GM12878 (cell line): ENCODE measurements around the gene PPP3CB. TPM values are rescaled to one million over a fixed set of nuclear protein-coding genes. Genes with fewer than 3 reads are reported as not detected.

Experiments
- ATF2 ChIP-seq: IDR thresholded peaks from 2 replicates; pipeline ENCODE4 v1.6.1; 2012; ENCODE audit warnings: low read length, inconsistent platforms
- EZH2 ChIP-seq: IDR thresholded peaks from 2 replicates; pipeline ENCODE4 v1.6.1; 2012; ENCODE audit warnings: low read depth, mild to moderate bottlenecking, control low read depth, inconsistent platforms, low read length, borderline replicate concordance; ENCODE audit not compliant: control insufficient read depth
- HDGF ChIP-seq: fragments of 450-650 bp; IDR thresholded peaks from 2 replicates; pipeline ENCODE4 v1.6.1; 2016; ENCODE audit warnings: antibody characterized with exemption
- JUNB ChIP-seq: IDR thresholded peaks from 2 replicates; pipeline ENCODE4 v1.6.1; 2016; ENCODE audit warnings: antibody characterized with exemption, mild to moderate bottlenecking
- JUND ChIP-seq: IDR thresholded peaks from 2 replicates; pipeline ENCODE4 v1.6.1; 2012; ENCODE audit warnings: low read depth, mild to moderate bottlenecking, low read length, improper control_type of control experiment, moderate library complexity
- MEF2A ChIP-seq: IDR thresholded peaks from 2 replicates; pipeline ENCODE4 v1.6.1; 2011; ENCODE audit warnings: low read depth, mild to moderate bottlenecking, low read length, moderate library complexity; ENCODE audit not compliant: insufficient read depth
- NBN ChIP-seq: fragments of 450-650 bp; IDR thresholded peaks from 2 replicates; pipeline ENCODE4 v1.6.1; 2016
- NFIC ChIP-seq: IDR thresholded peaks from 2 replicates; pipeline ENCODE4 v1.6.1; 2012; ENCODE audit warnings: low read depth, mild to moderate bottlenecking, inconsistent platforms, low read length, moderate library complexity
- POLR2AphosphoS2 ChIP-seq: IDR thresholded peaks from 2 replicates; pipeline ENCODE4 v1.6.1; 2011; ENCODE audit warnings: low read depth, mild to moderate bottlenecking, low read length, improper control_type of control experiment, moderate library complexity
- RAD51 ChIP-seq: fragments of 450-650 bp; IDR thresholded peaks from 2 replicates; pipeline ENCODE4 v1.6.1; 2016; ENCODE audit warnings: moderate library complexity, mild to moderate bottlenecking, inconsistent platforms
- RB1 ChIP-seq: fragments of 450-650 bp; formaldehyde crosslinking; IDR thresholded peaks from 2 replicates; pipeline ENCODE4 v1.6.1; 2017; ENCODE audit warnings: mild to moderate bottlenecking, borderline replicate concordance
- RELA ChIP-seq: fragments of 450-650 bp; IDR thresholded peaks from 2 replicates; pipeline ENCODE4 v1.8.0; 2014; ENCODE audit warnings: borderline replicate concordance; ENCODE audit not compliant: partially characterized antibody
- REST ChIP-seq: IDR thresholded peaks from 2 replicates; pipeline ENCODE4 v1.6.1; 2012; ENCODE audit warnings: mild to moderate bottlenecking, low read depth, low read length
- RUNX3 ChIP-seq: IDR thresholded peaks from 2 replicates; pipeline ENCODE4 v1.6.1; 2012; ENCODE audit warnings: low read length, inconsistent platforms
- SREBF1 ChIP-seq: IDR thresholded peaks from 2 replicates; pipeline ENCODE4 v1.6.1; 2012; ENCODE audit warnings: mild to moderate bottlenecking, low read length
- SRF ChIP-seq, 2 experiments: IDR thresholded peaks; 2 replicates each; pipeline ENCODE4 v1.6.1; 2011; ENCODE audit warnings: low read depth in 2 of 2, low read length in 2 of 2, mild to moderate bottlenecking in 1 of 2, moderate library complexity in 1 of 2
- STAT3 ChIP-seq: IDR thresholded peaks from 2 replicates; pipeline ENCODE4 v1.6.1; 2011; ENCODE audit warnings: low read depth, low read length, improper control_type of control experiment
- ZNF207 ChIP-seq: fragments of 450-650 bp; IDR thresholded peaks from 2 replicates; pipeline ENCODE4 v1.6.1; 2014; ENCODE audit warnings: antibody characterized with exemption, mild to moderate bottlenecking, borderline replicate concordance
- polyA plus RNA-seq, 11 experiments: library from polyadenylated mRNA; depleted of rRNA in 4 of 11; unstranded in 6 of 11; stranded (reverse) in 5 of 11; fragments of >200 nt; fragmentation: Nextera tagmentation in 4 of 11; fragmentation: Illumina TruSeq in 1 of 11; extraction: Ambion mirVana in 4 of 11; extraction: Trizol in 1 of 11; gene quantifications; 1 replicate in 1 of 11; 2 replicates in 10 of 11; pipeline versions ENCODE4 v1.2.1 to v1.2.3, GENCODE V29; 2011 to 2016; ENCODE audit warnings: inconsistent platforms in 2 of 11, missing spikeins in 2 of 11, low read depth in 1 of 11
- total RNA-seq, 4 experiments: library from RNA; depleted of rRNA in 3 of 4; stranded (reverse); fragments of >200 nt in 3 of 4; fragmentation: Illumina TruSeq in 1 of 4; extraction: Trizol in 1 of 4; gene quantifications; 2 replicates each; pipeline versions ENCODE4 v1.2.1 to v1.2.3, GENCODE V29; 2013 to 2021

PPP3CB gene
- total and polyA plus RNA-seq, 10 of the 15 experiments (the other 5 are each of a cell fraction or from before 2014, with no cell fraction given) = 11.4 to 46.4 (median 19.3) TPM

GRCh38 chr10:73480158-73480557 is 15.7 kb downstream of the PPP3CB start (continued):
- 0 out of 2 replicates have a peak, but pooled peaks have one; percentile 15 for TF ChIP-seq JUND
- TF ChIP-seq SREBF1 = no peak
- TF ChIP-seq NBN = no peak
- no peak for TF ChIP-seq POLR2AphosphoS2
- TF ChIP-seq SRF (IDR thresholded peaks at IDR 0.05; ENCODE audit: low read depth in 2 of 2, low read length in 2 of 2) = 0 out of 4 replicates have a peak, but pooled peaks of 1 of the 2 experiments have one; percentile 27
- no peak for TF ChIP-seq RAD51
- peak; percentile 55; the same call in 1 of the 2 replicates for TF ChIP-seq RUNX3
- no peak for TF ChIP-seq HDGF
- TF ChIP-seq JUNB = peak; percentile 99
- TF ChIP-seq RB1 = no peak
- no peak for TF ChIP-seq ZNF207
- TF ChIP-seq MEF2A = no peak
- no peak for TF ChIP-seq RELA
- TF ChIP-seq EZH2 = no peak
- no peak for TF ChIP-seq REST
- TF ChIP-seq NFIC = peak; percentile 76
- no peak for TF ChIP-seq STAT3
- TF ChIP-seq ATF2 = no peak
